Right kidney (tissue), 9 donors: Measurements from ENCODE around the gene ARL17A.
"Not testable (repeated sequence)": the region's sequence is repeated elsewhere in the genome, so short reads cannot be mapped to it uniquely, and the experiment has no call there.

Experiments used
- DNase-seq: peaks from one replicate; pipeline ENCODE4 v3.0.0-alpha.2; 2016
- long read RNA-seq, 8 donors: transcript quantifications; one replicate each; lab custom pipeline, GENCODE V29; 2026

ARL17A gene
- long read RNA-seq, donor 1, transcript ARL17A-202 (4 exons, 3,945 nt), result major isoform, 5 of 5 reads
- long read RNA-seq, donor 1, partial matches to known transcripts, result 0 of 5 reads
- long read RNA-seq, donor 1, other reads (novel, unspliced or antisense), result 0 of 5 reads
- long read RNA-seq, donor 2, result 0 reads
- long read RNA-seq, donor 3, partial matches to known transcripts, result 0 of 2 reads
- long read RNA-seq, donor 3, other reads (novel, unspliced or antisense), result 0 of 2 reads
- long read RNA-seq, donor 4, transcript ARL17A-202 (4 exons, 3,945 nt), result major isoform, 6 of 6 reads
- long read RNA-seq, donor 4, partial matches to known transcripts, result 0 of 6 reads
- long read RNA-seq, donor 4, other reads (novel, unspliced or antisense), result 0 of 6 reads
- long read RNA-seq, donor 5, partial matches to known transcripts, result 0 of 2 reads
- long read RNA-seq, donor 5, other reads (novel, unspliced or antisense), result 0 of 2 reads
- long read RNA-seq, donor 6, partial matches to known transcripts, result 0 of 1 reads
- long read RNA-seq, donor 6, other reads (novel, unspliced or antisense), result 0 of 1 reads
- long read RNA-seq, donor 7, result 0 reads
- long read RNA-seq, donor 8, partial matches to known transcripts, result 0 of 4 reads
- long read RNA-seq, donor 8, other reads (novel, unspliced or antisense), result 0 of 4 reads

- DNase-seq, result not testable (repeated sequence)
These were observed at the start of gene ARL17A for GRCh38 chr17:46579083-46580075. TSS of gene ARL17A (minus strand) at chr17:46579691. CDS start at chr17:46576322, 3,369 bp downstream.

GRCh38 chr17:46628753-46629436 lies 49.4 kb upstream of the ARL17A start:
- not testable (repeated sequence) for DNase-seq

- DNase-seq, result not testable (repeated sequence)
These were observed 48.0 kb upstream of the ARL17A start for GRCh38 chr17:46627452-46627851.

GRCh38 chr17:46624726-46625125 lies 45.2 kb upstream of the ARL17A start:
- DNase-seq, result not testable (repeated sequence)

GRCh38 chr17:46623790-46624189 lies 44.3 kb upstream of the ARL17A start:
- DNase-seq, result not testable (repeated sequence)

- not testable (repeated sequence) for DNase-seq
These were observed 39.5 kb upstream of the ARL17A start for GRCh38 chr17:46618975-46619374.

- DNase-seq, result not testable (repeated sequence)
These were observed 37.6 kb upstream of the ARL17A start for GRCh38 chr17:46617121-46617520.

- not testable (repeated sequence) for DNase-seq
These were observed 34.4 kb upstream of the ARL17A start for GRCh38 chr17:46613876-46614275.

GRCh38 chr17:46611304-46611703 lies 31.8 kb upstream of the ARL17A start:
- not testable (repeated sequence) for DNase-seq

GRCh38 chr17:46603125-46603524 lies 23.6 kb upstream of the ARL17A start:
- DNase-seq, result not testable (repeated sequence)

GRCh38 chr17:46600767-46601166 lies 21.3 kb upstream of the ARL17A start:
- DNase-seq, result not testable (repeated sequence)

- DNase-seq, result not testable (repeated sequence)
These were observed 18.9 kb upstream of the ARL17A start for GRCh38 chr17:46598344-46598931.

GRCh38 chr17:46591332-46591731 lies 11.8 kb upstream of the ARL17A start:
- DNase-seq, result not testable (repeated sequence)

- not testable (repeated sequence) for DNase-seq
These were observed 11.0 kb upstream of the ARL17A start, which contains the start of gene NSF for GRCh38 chr17:46590157-46591146. TSS of gene NSF (plus strand) at chr17:46590669. CDS start at chr17:46590776, 107 bp downstream.

GRCh38 chr17:46585444-46585843 lies 6.0 kb upstream of the ARL17A start:
- DNase-seq, result not testable (repeated sequence)

GRCh38 chr17:46580082-46580481 lies 591 bp upstream of the ARL17A start:
- DNase-seq, result not testable (repeated sequence)

GRCh38 chr17:46571796-46572195 lies 7.7 kb downstream of the ARL17A start:
- not testable (repeated sequence) for DNase-seq

- DNase-seq, result not testable (repeated sequence)
These were observed 12.5 kb downstream of the ARL17A start for GRCh38 chr17:46566980-46567379.

- DNase-seq, result not testable (repeated sequence)
These were observed 13.2 kb downstream of the ARL17A start for GRCh38 chr17:46566284-46566683.

- DNase-seq, result not testable (repeated sequence)
These were observed 19.4 kb downstream of the ARL17A start for GRCh38 chr17:46560048-46560447.
